HG03432 (cell line): ENCODE measurements around the gene SLC6A2.
"Not testable (repeated sequence)": the region's sequence is repeated elsewhere in the genome, so short reads cannot be mapped to it uniquely, and the experiment has no call there.

Source experiments
- ATAC-seq: cut with Tn5 transposase; IDR thresholded peaks from one replicate; pipeline ENCODE4 v1.9.1; 2021; ENCODE audit warnings: mild to moderate bottlenecking, moderate library complexity; ENCODE audit not compliant: unreplicated experiment

Gene SLC6A2

GRCh38 chr16:55753145-55753631 is 97.4 kb downstream of the SLC6A2 start:
- not testable (repeated sequence) for ATAC-seq
